Calu3 (cell line): ENCODE data around the gene KIF23. TPM values are rescaled to one million over a fixed set of nuclear protein-coding genes. Genes with fewer than 3 reads are reported as not detected.

ENCODE experiments used
- BruUV-seq: library from RNA; stranded (reverse); fragments of 400-500 nt; replicated peaks from 2 replicates; lab custom pipeline; 2021; lab: Mats Ljungman, UMichigan
- CTCF ChIA-PET: fragments of 300-600 bp; sonication (Branson Sonifier 250); formaldehyde crosslinking; loops from one replicate; lab custom pipeline; 2022; ENCODE audit warnings: antibody characterized with exemption; lab: Charles Lee
- DNase-seq: peaks from one replicate; pipeline ENCODE4 v3.0.0; 2022
- H3K27ac Mint-ChIP-seq: one replicate; pipeline ENCODE4 v1.8.0; 2022; ENCODE audit warnings: mixed read lengths; ENCODE audit not compliant: unreplicated experiment
- H3K27me3 Mint-ChIP-seq: one replicate; pipeline ENCODE4 v1.8.0; 2022; ENCODE audit warnings: mixed read lengths; ENCODE audit not compliant: unreplicated experiment
- H3K36me3 Mint-ChIP-seq: one replicate; pipeline ENCODE4 v1.8.0; 2022; ENCODE audit warnings: mild to moderate bottlenecking, moderate library complexity, mixed read lengths; ENCODE audit not compliant: insufficient read depth, unreplicated experiment
- H3K4me1 Mint-ChIP-seq: one replicate; pipeline ENCODE4 v1.8.0; 2022; ENCODE audit warnings: mild to moderate bottlenecking, low read depth, mixed read lengths; ENCODE audit not compliant: unreplicated experiment
- H3K4me3 Mint-ChIP-seq: one replicate; pipeline ENCODE4 v1.8.0; 2022; ENCODE audit warnings: mild to moderate bottlenecking, low read depth, moderate library complexity, mixed read lengths; ENCODE audit not compliant: unreplicated experiment
- H3K9me3 Mint-ChIP-seq: one replicate; pipeline ENCODE4 v1.8.0; 2022; ENCODE audit warnings: low read depth, mixed read lengths; ENCODE audit not compliant: unreplicated experiment
- CTCF ChIP-seq: fragments of 200-600 bp; IDR thresholded peaks from one replicate; pipeline ENCODE4 v1.8.0; 2022; ENCODE audit warnings: antibody characterized with exemption; ENCODE audit not compliant: unreplicated experiment
- intact Hi-C: fragments of 100-400 bp; cut with micrococcal nuclease; formaldehyde crosslinking; loops from one replicate; pipeline ENCODE4 v1.10.0; 2022; ENCODE audit not compliant: unreplicated experiment
- total RNA-seq: library from RNA; stranded (reverse); gene quantifications from 2 replicates; pipeline ENCODE4 v1.2.3, GENCODE V29; 2022

Gene KIF23
- total RNA-seq, 1 experiment from 2014 or later, result 108 TPM

- intact Hi-C loops, result loop anchor here (10.0 kb wide), 1 partner anchor 234 kb away; the partner anchor contains the start of gene GLCE
- H3K4me3 Mint-ChIP-seq, result no peak overlapping the region
- BruUV-seq, result no TSS peak
- no peaks in the 10 kb centered on the region for H3K27me3 Mint-ChIP-seq
- no peaks in the 10 kb centered on the region for H3K36me3 Mint-ChIP-seq
- H3K27ac Mint-ChIP-seq, result no peak overlapping the region
- no peak for DNase-seq
- TF ChIP-seq CTCF, result no peak
- no peaks in the 10 kb centered on the region for H3K9me3 Mint-ChIP-seq
- peaks cover 11% of the 10 kb centered on the region for H3K4me1 Mint-ChIP-seq
- CTCF ChIA-PET, result no interaction called here
Observed at GRCh38 chr15:69398491-69398891, 15.7 kb upstream of the KIF23 start.

- no TSS peak for BruUV-seq
- no peaks in the 10 kb centered on the region for H3K27me3 Mint-ChIP-seq
Observed at GRCh38 chr15:69400850-69401249, 13.3 kb upstream of the KIF23 start.

GRCh38 chr15:69402816-69403215, 11.3 kb upstream of the KIF23 start:
- intact Hi-C loops, result no loop called here
- Mint-ChIP-seq H3K4me3 (no peak overlapping the region), H3K9me3 (no peaks in the 10 kb centered on the region), H3K27ac (no peak overlapping the region), H3K27me3 (no peaks in the 10 kb centered on the region), H3K4me1 (no peaks in the 10 kb centered on the region), H3K36me3 (no peaks in the 10 kb centered on the region)
- no peak for TF ChIP-seq CTCF
- BruUV-seq, result no TSS peak
- no peak for DNase-seq
- CTCF ChIA-PET, result no interaction called here

More at GRCh38 chr15:69400850-69401249, 13.3 kb upstream of the KIF23 start:
- CTCF ChIA-PET, result interaction anchor here (0.5 kb wide), 1 partner anchor 369 kb away, joined by 3 read pairs; no protein-coding TSS in a partner anchor
- TF ChIP-seq CTCF, result no peak
- Mint-ChIP-seq H3K4me1 (no peaks in the 10 kb centered on the region), H3K9me3 (no peaks in the 10 kb centered on the region), H3K27ac (no peak overlapping the region), H3K36me3 (no peaks in the 10 kb centered on the region), H3K4me3 (no peak overlapping the region)
- intact Hi-C loops, result no loop called here
- no peak for DNase-seq

GRCh38 chr15:69403594-69403993, 10.6 kb upstream of the KIF23 start:
- DNase-seq, result no peak
- H3K4me1 Mint-ChIP-seq, result no peaks in the 10 kb centered on the region

More at GRCh38 chr15:69403594-69403993, 10.6 kb upstream of the KIF23 start:
- Mint-ChIP-seq H3K27me3 (no peaks in the 10 kb centered on the region), H3K9me3 (no peaks in the 10 kb centered on the region), H3K36me3 (no peaks in the 10 kb centered on the region), H3K4me3 (no peak overlapping the region), H3K27ac (no peak overlapping the region)
- no peak for TF ChIP-seq CTCF
- no TSS peak for BruUV-seq
- CTCF ChIA-PET, result interaction anchor here (1.8 kb wide), 1 partner anchor 9 kb away, joined by 6 read pairs; no protein-coding TSS in a partner anchor
- intact Hi-C loops, result no loop called here
